Type B pancreatic cell (in vitro differentiated cells): Measurements from ENCODE around the gene PLCE1. TPM values are rescaled to one million over a fixed set of nuclear protein-coding genes. Genes with fewer than 3 reads are reported as not detected.
A peak's percentile ranks its signal among the peaks of the same experiment; 100 is the strongest.

Experiments
- DNase-seq: peaks from one replicate; pipeline ENCODE4 v3.0.0; 2021; ENCODE audit warnings: mixed read lengths; ENCODE audit not compliant: unreplicated experiment; ENCODE audit errors: extremely low spot score
- H3K27ac Mint-ChIP-seq: 2 replicates; pipeline ENCODE4 v1.8.0; 2021; ENCODE audit warnings: mild to moderate bottlenecking, mixed read lengths
- H3K27me3 Mint-ChIP-seq: 2 replicates; pipeline ENCODE4 v1.8.0; 2021; ENCODE audit warnings: mixed read lengths
- H3K36me3 Mint-ChIP-seq: 2 replicates; pipeline ENCODE4 v1.8.0; 2021; ENCODE audit warnings: mixed read lengths
- H3K4me1 Mint-ChIP-seq: one replicate; pipeline ENCODE4 v1.8.0; 2021; ENCODE audit warnings: mixed read lengths; ENCODE audit not compliant: unreplicated experiment
- H3K4me3 Mint-ChIP-seq: 2 replicates; pipeline ENCODE4 v1.8.0; 2021; ENCODE audit warnings: mild to moderate bottlenecking, mixed read lengths
- H3K9me3 Mint-ChIP-seq: 2 replicates; pipeline ENCODE4 v1.8.0; 2021; ENCODE audit warnings: mixed read lengths
- CTCF ChIP-seq: fragments of 200-600 bp; sonication (generic); conservative IDR thresholded peaks from 2 replicates; pipeline ENCODE4 v1.5.0; 2021; ENCODE audit warnings: antibody characterized with exemption, mild to moderate bottlenecking
- total RNA-seq: library from RNA; stranded (reverse); gene quantifications from 2 replicates; pipeline ENCODE4 v1.2.1, GENCODE V29; 2021; ENCODE audit warnings: low replicate concordance

Gene PLCE1
- total RNA-seq, 1 donor from 2014 or later = 7.8 TPM

GRCh38 chr10:94005050-94005449, 11.3 kb downstream of the PLCE1 start:
- Mint-ChIP-seq H3K27ac (no peak overlapping the region), H3K9me3 (peaks cover 5% of the 10 kb centered on the region), H3K4me3 (no peak overlapping the region), H3K27me3 (peaks cover 14% of the 10 kb centered on the region), H3K4me1 (peaks cover 8% of the 10 kb centered on the region), H3K36me3 (no peaks in the 10 kb centered on the region)
- no peak for TF ChIP-seq CTCF
- no peak for DNase-seq

- no peak for TF ChIP-seq CTCF
- Mint-ChIP-seq H3K4me3 (peak overlapping the region; percentile 48), H3K9me3 (peaks cover 5% of the 10 kb centered on the region), H3K36me3 (no peaks in the 10 kb centered on the region), H3K27me3 (peaks cover 10% of the 10 kb centered on the region), H3K27ac (peak overlapping the region; percentile 67), H3K4me1 (peaks cover 7% of the 10 kb centered on the region)
- no peak for DNase-seq
These were observed 13.1 kb downstream of the PLCE1 start for GRCh38 chr10:94006591-94007550.

GRCh38 chr10:94008526-94008925, 14.8 kb downstream of the PLCE1 start:
- H3K9me3 Mint-ChIP-seq = peaks cover 5% of the 10 kb centered on the region
- DNase-seq = no peak
- H3K27ac Mint-ChIP-seq = no peak overlapping the region
- peaks cover 7% of the 10 kb centered on the region for H3K4me1 Mint-ChIP-seq
- TF ChIP-seq CTCF = no peak
- no peaks in the 10 kb centered on the region for H3K36me3 Mint-ChIP-seq
- H3K4me3 Mint-ChIP-seq = no peak overlapping the region
- peaks cover 9% of the 10 kb centered on the region for H3K27me3 Mint-ChIP-seq

- H3K4me1 Mint-ChIP-seq = peaks cover 7% of the 10 kb centered on the region
- no peak for DNase-seq
- H3K4me3 Mint-ChIP-seq = no peak overlapping the region
- H3K27me3 Mint-ChIP-seq = peaks cover 4% of the 10 kb centered on the region
- H3K27ac Mint-ChIP-seq = no peak overlapping the region
- H3K36me3 Mint-ChIP-seq = no peaks in the 10 kb centered on the region
- peaks cover 5% of the 10 kb centered on the region for H3K9me3 Mint-ChIP-seq
- no peak for TF ChIP-seq CTCF
These were observed 16.4 kb downstream of the PLCE1 start for GRCh38 chr10:94010116-94010515.

- H3K4me1 Mint-ChIP-seq = peaks cover 7% of the 10 kb centered on the region
These were observed 17.2 kb downstream of the PLCE1 start for GRCh38 chr10:94010886-94011285.

More at GRCh38 chr10:94010886-94011285, 17.2 kb downstream of the PLCE1 start:
- H3K4me3 Mint-ChIP-seq = no peak overlapping the region
- no peak for TF ChIP-seq CTCF
- H3K9me3 Mint-ChIP-seq = peaks cover 5% of the 10 kb centered on the region
- no peak for DNase-seq
- H3K27me3 Mint-ChIP-seq = peaks cover 4% of the 10 kb centered on the region
- H3K36me3 Mint-ChIP-seq = no peaks in the 10 kb centered on the region
- no peak overlapping the region for H3K27ac Mint-ChIP-seq
